GM12878 (cell line): ENCODE measurements around the gene SLAIN2. TPM values are rescaled to one million over a fixed set of nuclear protein-coding genes. Genes with fewer than 3 reads are reported as not detected.
A peak's percentile ranks its signal among the peaks of the same experiment; 100 is the strongest.

ENCODE experiments used
- ATAC-seq: fragments of 200-7000 bp; cut with Tn5 transposase; 3 replicates; pipeline ENCODE4 v1.9.1; 2020; ENCODE audit warnings: mild to moderate bottlenecking, moderate library complexity
- BruUV-seq: library from RNA; stranded (reverse); fragments of 400-500 nt; replicated peaks from 2 replicates; lab custom pipeline; 2021; lab: Mats Ljungman, UMichigan
- CTCF ChIA-PET: fragments of 300-600 bp; sonication (Branson Sonifier 250); formaldehyde crosslinking; extraction: SDS; loops from one replicate; lab custom pipeline; 2021; ENCODE audit warnings: inconsistent platforms; lab: Yijun Ruan, JAX
- POLR2A ChIA-PET: fragments of 350-600 bp; formaldehyde crosslinking; extraction: SDS; loops from one replicate; lab custom pipeline; 2021; ENCODE audit warnings: inconsistent platforms; lab: Charles Lee
- RAD21 ChIA-PET: fragments of 300-600 bp; sonication (Branson Sonifier 250); formaldehyde crosslinking; loops from one replicate; lab custom pipeline; 2023; ENCODE audit warnings: antibody characterized with exemption; ENCODE audit not compliant: unreplicated experiment; lab: Charles Lee
- SMC1A ChIA-PET: fragments of 300-600 bp; sonication (Branson Sonifier 250); formaldehyde crosslinking; loops from one replicate; lab custom pipeline; 2023; ENCODE audit not compliant: unreplicated experiment, uncharacterized antibody; lab: Charles Lee
- DNase-seq: peaks from one replicate; pipeline ENCODE4 v3.0.0-alpha.2; 2011; ENCODE audit warnings: low read depth, low spot score
- FAIRE-seq: peaks from 3 replicates; lab custom pipeline; 2011; peaks lifted over from hg19 to GRCh38; lab: Jason Lieb, UNC
- H2AFZ ChIP-seq: 2 replicates; pipeline ENCODE4 v1.6.0; 2011; ENCODE audit warnings: low read depth, low read length, control low read depth; ENCODE audit not compliant: control insufficient read depth
- H3K27ac ChIP-seq: 2 replicates; pipeline ENCODE4 v1.5.1; 2011; ENCODE audit warnings: control low read depth; ENCODE audit not compliant: control insufficient read depth, insufficient read depth
- H3K27me3 ChIP-seq, 2 experiments: replicated peaks in 1 of 2; 2 replicates each; pipeline versions ENCODE4 v1.6.0 to v1.6.1; 2011; ENCODE audit warnings: low read length in 1 of 2; ENCODE audit not compliant: control insufficient read depth in 2 of 2, insufficient read depth in 2 of 2
- H3K36me3 ChIP-seq, 2 experiments: 2 replicates each; pipeline ENCODE4 v1.5.1; 2011; ENCODE audit warnings: low read length in 1 of 2; ENCODE audit not compliant: control insufficient read depth in 2 of 2, insufficient read depth in 2 of 2
- H3K4me1 ChIP-seq: 2 replicates; pipeline ENCODE4 v1.6.1; 2011; ENCODE audit warnings: mild to moderate bottlenecking, low read length, moderate library complexity, mixed read lengths; ENCODE audit not compliant: control insufficient read depth, insufficient read depth
- H3K4me2 ChIP-seq: 2 replicates; pipeline ENCODE4 v1.6.0; 2011; ENCODE audit warnings: control low read depth; ENCODE audit not compliant: control insufficient read depth, insufficient read depth
- H3K4me3 ChIP-seq: fragments of 200-600 bp; sonication (generic); 2 replicates; pipeline ENCODE4 v1.5.1; 2016
- H3K79me2 ChIP-seq: 2 replicates; pipeline ENCODE4 v1.6.0; 2011; ENCODE audit warnings: low read length; ENCODE audit not compliant: control insufficient read depth, insufficient read depth
- H3K9ac ChIP-seq: 2 replicates; pipeline ENCODE4 v1.8.0; 2011; ENCODE audit warnings: low read length, control low read depth, mixed read lengths; ENCODE audit not compliant: control insufficient read depth, insufficient read depth
- H3K9me3 ChIP-seq: replicated peaks from 3 replicates; pipeline ENCODE4 v1.5.1; 2011; ENCODE audit warnings: mild to moderate bottlenecking, low read length; ENCODE audit not compliant: control insufficient read depth, insufficient read depth
- H4K20me1 ChIP-seq: 2 replicates; pipeline ENCODE4 v1.6.0; 2011; ENCODE audit not compliant: control insufficient read depth, insufficient read depth
- ASH2L ChIP-seq: fragments of 300-600, 200-600 bp; sonication (generic); IDR thresholded peaks from 2 replicates; pipeline ENCODE4 v1.6.1; 2017; ENCODE audit warnings: low read depth, mild to moderate bottlenecking, borderline replicate concordance
- CHD1 ChIP-seq: IDR thresholded peaks from 2 replicates; pipeline ENCODE4 v1.6.1; 2012; ENCODE audit warnings: low read depth, low read length, improper control_type of control experiment
- CTCF ChIP-seq, 3 experiments: IDR thresholded peaks in 2 of 3; conservative IDR thresholded peaks in 1 of 3; 2 replicates each; pipeline ENCODE4 v1.5.1; 2011; ENCODE audit warnings: low read depth in 3 of 3, low read length in 3 of 3, mild to moderate bottlenecking in 3 of 3, control low read depth in 2 of 3, moderate library complexity in 2 of 3, inconsistent platforms in 1 of 3, mixed read lengths in 1 of 3; ENCODE audit not compliant: control insufficient read depth in 2 of 3, insufficient read depth in 1 of 3; ENCODE audit errors: extremely low read depth in 1 of 3
- E2F4 ChIP-seq: IDR thresholded peaks from 2 replicates; pipeline ENCODE4 v1.6.1; 2012; ENCODE audit warnings: low read depth, low read length, improper control_type of control experiment
- ETV6 ChIP-seq, 2 experiments: fragments of 450-650 bp in 1 of 2; IDR thresholded peaks in 1 of 2; conservative IDR thresholded peaks in 1 of 2; 2 replicates each; pipeline ENCODE4 v1.6.1; 2014; ENCODE audit warnings: antibody characterized with exemption in 1 of 2, borderline replicate concordance in 1 of 2, low read depth in 1 of 2, mild to moderate bottlenecking in 1 of 2, moderate library complexity in 1 of 2
- IRF4 ChIP-seq: IDR thresholded peaks from 2 replicates; pipeline ENCODE4 v1.6.1; 2011; ENCODE audit warnings: low read depth, low read length
- MTA2 ChIP-seq: fragments of 450-650 bp; IDR thresholded peaks from 2 replicates; pipeline ENCODE4 v1.6.1; 2016; ENCODE audit warnings: low read depth, mild to moderate bottlenecking, moderate library complexity
- NFIC ChIP-seq: IDR thresholded peaks from 2 replicates; pipeline ENCODE4 v1.6.1; 2012; ENCODE audit warnings: low read depth, mild to moderate bottlenecking, inconsistent platforms, low read length, moderate library complexity
- NKRF ChIP-seq: fragments of 450-650 bp; conservative IDR thresholded peaks from 2 replicates; pipeline ENCODE4 v1.6.1; 2017; ENCODE audit warnings: mild to moderate bottlenecking, moderate library complexity
- SMAD1 ChIP-seq: fragments of 450-650 bp; IDR thresholded peaks from 2 replicates; pipeline ENCODE4 v1.6.1; 2018; ENCODE audit warnings: mild to moderate bottlenecking, low read depth; ENCODE audit not compliant: partially characterized antibody
- SMC3 ChIP-seq: IDR thresholded peaks from 2 replicates; pipeline ENCODE4 v1.6.1; 2011; ENCODE audit warnings: low read length, improper control_type of control experiment, borderline replicate concordance
- ZNF687 ChIP-seq: fragments of 450-650 bp; IDR thresholded peaks from 2 replicates; pipeline ENCODE4 v1.6.1; 2017; ENCODE audit warnings: mild to moderate bottlenecking, moderate library complexity
- WGBS: methylation state at CpG from one replicate; pipeline ENCODE4 v1.1.6; 2016; ENCODE audit warnings: low lambda C conversion rate; ENCODE audit not compliant: insufficient replicate concordance, insufficient coverage; ENCODE audit errors: missing lambda C conversion rate; 5-methylcytosine and 5-hydroxymethylcytosine counted together
- in situ Hi-C: fragments of 300-500 bp; cut with MboI; formaldehyde crosslinking; loops from 9 replicates; pipeline ENCODE4 v1.14.3; 2018; ENCODE audit warnings: mixed read lengths
- intact Hi-C: fragments of 100-400 bp; cut with micrococcal nuclease; formaldehyde crosslinking; loops from one replicate; pipeline ENCODE4 v1.14.2; 2022; ENCODE audit not compliant: unreplicated experiment
- polyA plus RNA-seq, 11 experiments: library from polyadenylated mRNA; depleted of rRNA in 4 of 11; unstranded in 6 of 11; stranded (reverse) in 5 of 11; fragments of >200 nt; fragmentation: Nextera tagmentation in 4 of 11; fragmentation: Illumina TruSeq in 1 of 11; extraction: Ambion mirVana in 4 of 11; extraction: Trizol in 1 of 11; gene quantifications; 1 replicate in 1 of 11; 2 replicates in 10 of 11; pipeline versions ENCODE4 v1.2.1 to v1.2.3, GENCODE V29; 2011 to 2016; ENCODE audit warnings: inconsistent platforms in 2 of 11, missing spikeins in 2 of 11, low read depth in 1 of 11
- total RNA-seq, 4 experiments: library from RNA; depleted of rRNA in 3 of 4; stranded (reverse); fragments of >200 nt in 3 of 4; fragmentation: Illumina TruSeq in 1 of 4; extraction: Trizol in 1 of 4; gene quantifications; 2 replicates each; pipeline versions ENCODE4 v1.2.1 to v1.2.3, GENCODE V29; 2013 to 2021

SLAIN2 gene
- total and polyA plus RNA-seq, 10 of the 15 experiments (the other 5 are each of a cell fraction or from before 2014, with no cell fraction given): 4.3 to 96.6 (median 25.4) TPM

- TF ChIP-seq ETV6 (conservative IDR thresholded peaks at IDR 0.05 in 1 of 2, IDR thresholded peaks at IDR 0.05 in 1 of 2; ENCODE audit: borderline replicate concordance in 1 of 2, low read depth in 1 of 2): peak in 1 of 2 experiments; percentile 69; a peak in 2 of 4 replicates
- 0 out of 6 replicates have a peak, but pooled peaks of 1 of the 3 experiments have one; percentile 7 for TF ChIP-seq CTCF (IDR thresholded peaks at IDR 0.05 in 2 of 3, conservative IDR thresholded peaks at IDR 0.05 in 1 of 3; ENCODE audit: control insufficient read depth in 2 of 3, extremely low read depth in 1 of 3, insufficient read depth in 1 of 3, low read depth in 3 of 3, low read length in 3 of 3)
These were observed 45.0 kb upstream of the SLAIN2 start (continued) for GRCh38 chr4:48296365-48296764.

- no peaks in the 10 kb centered on the region for H3K79me2 ChIP-seq
- H3K36me3 ChIP-seq: no peaks in the 10 kb centered on the region
- no peaks in the 10 kb centered on the region for H3K9me3 ChIP-seq
- H3K4me2 ChIP-seq: no peak overlapping the region
- ATAC-seq: no peak
- intact Hi-C loops (no loop called here), in situ Hi-C loops (no loop called here)
- ChIA-PET SMC1A (interaction anchor here (0.8 to 1.9 kb wide), 4 partner anchors 14 to 170 kb away, joined by 3 to 5 read pairs (median 3); no protein-coding TSS in a partner anchor), POLR2A (no interaction called here), CTCF (interaction anchor here (1.3 to 3.6 kb wide), 5 partner anchors 7 to 22 kb away, joined by 3 to 10 read pairs (median 5); no protein-coding TSS in a partner anchor), RAD21 (interaction anchor here (1.0 kb wide), 1 partner anchor 13 kb away, joined by 3 read pairs; no protein-coding TSS in a partner anchor)
- H4K20me1 ChIP-seq: no peaks in the 10 kb centered on the region
- no peak for FAIRE-seq
- H2AFZ ChIP-seq: no peak overlapping the region
- no peak overlapping the region for H3K4me3 ChIP-seq
- no peaks in the 10 kb centered on the region for H3K27me3 ChIP-seq
- BruUV-seq: no TSS peak
- peaks cover 7% of the 10 kb centered on the region for H3K4me1 ChIP-seq
- WGBS: 75% methylated on average over 2 of the region's 2 CpGs
- no peak for DNase-seq
- no peak overlapping the region for H3K27ac ChIP-seq
- H3K9ac ChIP-seq: no peak overlapping the region
- TF ChIP-seq CHD1: no peak
- TF ChIP-seq ASH2L: no peak
- TF ChIP-seq NFIC: no peak
- TF ChIP-seq NKRF: no peak
- no peak for TF ChIP-seq IRF4
- TF ChIP-seq E2F4: no peak
- no peak for TF ChIP-seq ZNF687
- no peak for TF ChIP-seq MTA2
- no peak for TF ChIP-seq SMC3
- no peak for TF ChIP-seq SMAD1
These were observed 44.0 kb upstream of the SLAIN2 start for GRCh38 chr4:48297256-48297846.
